Endothelial cell of umbilical vein (primary cell): Measurements from ENCODE around the gene OXLD1. TPM values are rescaled to one million over a fixed set of nuclear protein-coding genes. Genes with fewer than 3 reads are reported as not detected.

Experiments used
- BruUV-seq: library from RNA; stranded (reverse); fragments of 400-500 nt; replicated peaks from 2 replicates; lab custom pipeline; 2021; lab: Mats Ljungman, UMichigan
- CTCF ChIA-PET: fragments of 300-600, 350-600 bp; sonication (Branson Sonifier 250); formaldehyde crosslinking; loops from one replicate; lab custom pipeline; 2021; ENCODE audit warnings: antibody characterized with exemption, inconsistent platforms; lab: Charles Lee
- POLR2A ChIA-PET: fragments of 300-600, 350-600 bp; sonication (Branson Sonifier 250); formaldehyde crosslinking; loops from one replicate; lab custom pipeline; 2021; ENCODE audit warnings: antibody characterized with exemption, inconsistent platforms; lab: Charles Lee
- DNase-seq: peaks from one replicate; pipeline ENCODE4 v3.0.0-alpha.2; 2011; ENCODE audit warnings: low read depth, low spot score
- FAIRE-seq: peaks from 2 replicates; lab custom pipeline; 2011; peaks lifted over from hg19 to GRCh38; lab: Jason Lieb, UNC
- H2AFZ ChIP-seq: 2 replicates; pipeline ENCODE4 v1.6.0; 2012; ENCODE audit warnings: low read depth, low read length, control low read depth, inconsistent platforms
- H3K27ac ChIP-seq: 2 replicates; pipeline ENCODE4 v1.5.1; 2011; ENCODE audit warnings: low read depth, mild to moderate bottlenecking, control low read depth, low read length, moderate library complexity; ENCODE audit not compliant: insufficient read depth
- H3K27me3 ChIP-seq, 2 experiments: 2 replicates each; pipeline versions ENCODE4 v1.6.0 to v1.6.1; 2011; ENCODE audit warnings: low read length in 2 of 2, mixed read lengths in 1 of 2; ENCODE audit not compliant: control insufficient read depth in 2 of 2, insufficient read depth in 2 of 2
- H3K36me3 ChIP-seq, 2 experiments: 2 replicates in 1 of 2; 3 replicates in 1 of 2; pipeline ENCODE4 v1.5.1; 2011; ENCODE audit warnings: low read length in 2 of 2, mild to moderate bottlenecking in 1 of 2, moderate library complexity in 1 of 2; ENCODE audit not compliant: control insufficient read depth in 2 of 2, insufficient read depth in 2 of 2; ENCODE audit errors: extremely low read depth in 1 of 2
- H3K4me1 ChIP-seq: 3 replicates; pipeline ENCODE4 v1.5.1; 2011; ENCODE audit warnings: mild to moderate bottlenecking, low read length; ENCODE audit not compliant: control insufficient read depth, insufficient read depth; ENCODE audit errors: extremely low read depth
- H3K4me2 ChIP-seq: 2 replicates; pipeline ENCODE4 v1.6.1; 2011; ENCODE audit warnings: low read length, control low read depth, mixed read lengths; ENCODE audit not compliant: insufficient read depth
- H3K4me3 ChIP-seq, 3 experiments: fragments of 200-600 bp in 1 of 3; sonication (generic), shearing (Covaris generic) in 1 of 3; replicated peaks in 1 of 3; 2 replicates each; pipeline ENCODE4 v1.5.1; 2011 to 2016; ENCODE audit warnings: control low read depth in 3 of 3, low read length in 3 of 3, mild to moderate bottlenecking in 2 of 3, inconsistent platforms in 1 of 3, low read depth in 1 of 3, moderate library complexity in 1 of 3; ENCODE audit not compliant: insufficient read depth in 1 of 3
- H3K79me2 ChIP-seq: 2 replicates; pipeline ENCODE4 v1.6.0; 2012; ENCODE audit warnings: low read length, inconsistent platforms; ENCODE audit not compliant: control insufficient read depth, insufficient read depth
- H3K9ac ChIP-seq: replicated peaks from 2 replicates; pipeline ENCODE3; 2011; ENCODE audit warnings: low read length, control low read depth; ENCODE audit not compliant: insufficient read depth; ENCODE audit errors: extremely low read depth
- H3K9me1 ChIP-seq: replicated peaks from 3 replicates; pipeline ENCODE4 v1.6.0; 2011; ENCODE audit warnings: mild to moderate bottlenecking, low read length; ENCODE audit not compliant: control insufficient read depth, insufficient read depth; ENCODE audit errors: extremely low read depth
- H3K9me3 ChIP-seq: replicated peaks from 2 replicates; pipeline ENCODE4 v1.5.1; 2012; ENCODE audit warnings: low read length, inconsistent platforms; ENCODE audit not compliant: control insufficient read depth, insufficient read depth
- H4K20me1 ChIP-seq: replicated peaks from 2 replicates; pipeline ENCODE3; 2011; ENCODE audit warnings: mild to moderate bottlenecking, low read length; ENCODE audit not compliant: control insufficient read depth, insufficient read depth; ENCODE audit errors: extremely low read depth
- CTCF ChIP-seq, 2 donors: IDR thresholded peaks; 1 replicate in 1 of 2; 2 replicates in 1 of 2; pipeline ENCODE4 v1.5.1; 2011; ENCODE audit warnings: low read length in 2 of 2, mild to moderate bottlenecking in 2 of 2, moderate library complexity in 2 of 2, control low read depth in 1 of 2, inconsistent platforms in 1 of 2, low read depth in 1 of 2; ENCODE audit not compliant: insufficient read depth in 1 of 2; ENCODE audit errors: extremely low read depth in 1 of 2
- FOS ChIP-seq: IDR thresholded peaks from 2 replicates; pipeline ENCODE4 v1.6.1; 2011; ENCODE audit warnings: mild to moderate bottlenecking, low read length, moderate library complexity, borderline replicate concordance; ENCODE audit not compliant: insufficient read depth
- JUN ChIP-seq: IDR thresholded peaks from 2 replicates; pipeline ENCODE4 v1.6.1; 2011; ENCODE audit warnings: borderline replicate concordance, low read depth; ENCODE audit not compliant: insufficient read length, insufficient read depth
- MAX ChIP-seq: IDR thresholded peaks from 2 replicates; pipeline ENCODE4 v1.6.1; 2011; ENCODE audit not compliant: insufficient read depth, insufficient read length
- POLR2A ChIP-seq: IDR thresholded peaks from 2 replicates; pipeline ENCODE4 v1.6.1; 2012; ENCODE audit warnings: low read depth, mild to moderate bottlenecking, control low read depth, low read length
- POLR2AphosphoS5 ChIP-seq: IDR thresholded peaks from 2 replicates; pipeline ENCODE4 v1.6.1; 2012; ENCODE audit warnings: low read depth, mild to moderate bottlenecking, control low read depth, low read length, moderate library complexity; ENCODE audit not compliant: insufficient read depth
- dilution Hi-C: fragments of 300-500 bp; cut with MboI; formaldehyde crosslinking; loops from one replicate; pipeline ENCODE4 v1.15.0; 2019; ENCODE audit warnings: low sequenced_read_pairs; ENCODE audit not compliant: extremely low pct_ligation_motif_present
- intact Hi-C: fragments of 100-400 bp; cut with micrococcal nuclease; formaldehyde crosslinking; loops from one replicate; pipeline ENCODE4 v1.10.0; 2022
- polyA plus RNA-seq, 4 experiments: library from polyadenylated mRNA; depleted of rRNA in 3 of 4; stranded (reverse) in 3 of 4; unstranded in 1 of 4; fragments of >200 nt; gene quantifications; 2 replicates each; pipeline versions ENCODE4 v1.2.1 to v1.2.3, GENCODE V29; 2011 to 2012; ENCODE audit warnings: missing spikeins in 1 of 4
- total RNA-seq: library from RNA; stranded (reverse); gene quantifications from 2 replicates; pipeline ENCODE4 v1.2.3, GENCODE V29; 2021

Gene OXLD1
- total and polyA plus RNA-seq, 2 donors (not counting 3 experiments of a cell fraction or from before 2014, with no cell fraction given): 20.1 to 35.2 TPM

GRCh38 chr17:81715107-81715871, 48.9 kb upstream of the OXLD1 start:
- no peak overlapping the region for H3K4me3 ChIP-seq
- H3K27ac ChIP-seq: no peak overlapping the region
- no peak for TF ChIP-seq JUN
- no peak for TF ChIP-seq CTCF (IDR thresholded peaks at IDR 0.05; ENCODE audit: extremely low read depth in 1 of 2, insufficient read depth in 1 of 2, low read depth in 1 of 2, low read length in 2 of 2)
- no peak for TF ChIP-seq FOS
- no peak for TF ChIP-seq POLR2AphosphoS5
- TF ChIP-seq MAX: no peak
- TF ChIP-seq POLR2A: no peak
- no peaks in the 10 kb centered on the region for H3K27me3 ChIP-seq
- POLR2A ChIA-PET: no interaction called here
- no peaks in the 10 kb centered on the region for H3K9me3 ChIP-seq
- CTCF ChIA-PET: interaction anchor here (1.7 kb wide), 1 partner anchor 10 kb away, joined by 5 read pairs; no protein-coding TSS in a partner anchor
- no peak overlapping the region for H3K9ac ChIP-seq
- H3K36me3 ChIP-seq: no peaks in the 10 kb centered on the region
- H3K9me1 ChIP-seq: no peaks in the 10 kb centered on the region
- FAIRE-seq: no peak
- H3K4me1 ChIP-seq: peaks cover 18% of the 10 kb centered on the region
- H4K20me1 ChIP-seq: no peaks in the 10 kb centered on the region
- BruUV-seq: no TSS peak
- intact Hi-C loops: no loop called here
- DNase-seq: no peak
- dilution Hi-C loops: no loop called here
- H3K79me2 ChIP-seq: no peaks in the 10 kb centered on the region
- no peak overlapping the region for H2AFZ ChIP-seq
- no peak overlapping the region for H3K4me2 ChIP-seq
